B cell (primary cell): ENCODE measurements around the gene TEAD3.

Experiments used
- CTCF ChIP-seq: fragments of 200-600 bp; IDR thresholded peaks from one replicate; pipeline ENCODE4 v1.8.0; 2022; ENCODE audit warnings: antibody characterized with exemption, mild to moderate bottlenecking
- EZH2 ChIP-seq: IDR thresholded peaks from 2 replicates; pipeline ENCODE4 v1.6.1; 2012; ENCODE audit warnings: borderline replicate concordance, low read depth, mild to moderate bottlenecking, moderate library complexity, low read length; ENCODE audit not compliant: insufficient read depth, poor library complexity, severe bottlenecking

DNA sequence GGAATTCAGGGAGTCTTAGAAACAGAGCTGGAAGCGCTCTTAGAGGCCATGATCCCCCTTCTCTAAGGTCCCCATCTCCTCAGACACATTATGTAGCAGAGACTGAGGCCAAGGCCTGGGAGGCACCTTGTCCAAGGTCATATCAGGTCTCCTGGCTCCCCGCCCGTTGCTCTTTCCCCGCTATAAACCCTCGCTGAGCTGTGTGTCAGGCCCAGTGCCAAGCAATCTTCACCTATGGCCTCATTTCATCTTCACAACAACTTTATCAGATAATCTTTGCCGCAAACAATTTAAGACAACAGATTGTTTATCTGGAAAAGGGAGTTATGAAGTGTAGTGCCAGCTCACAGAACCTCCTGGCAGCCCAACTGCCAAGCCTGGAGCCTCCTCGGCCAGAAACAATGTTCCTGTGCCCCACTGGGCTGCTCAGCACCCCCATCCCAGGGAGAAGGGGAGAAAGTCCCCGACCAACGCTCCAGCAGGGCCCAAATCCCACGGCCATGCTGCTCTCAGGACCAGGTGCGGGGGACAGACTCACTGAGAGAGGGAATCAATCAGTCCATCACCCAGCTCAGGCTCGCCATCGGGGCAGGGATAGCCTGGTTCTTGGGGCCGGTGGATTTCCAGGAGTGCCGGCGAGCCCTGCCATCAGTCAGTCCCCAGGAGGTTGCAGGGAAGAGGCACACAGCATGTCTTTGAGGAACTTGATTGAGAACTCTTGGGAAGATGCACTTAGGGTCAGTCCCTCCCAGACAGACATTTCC, 61.6 kb downstream of the TEAD3 start:
- no peak for TF ChIP-seq CTCF
- no peak for TF ChIP-seq EZH2
